CD4-positive, alpha-beta memory T cell (primary cell): ENCODE data around the gene TMEM131. TPM values are rescaled to one million over a fixed set of nuclear protein-coding genes. Genes with fewer than 3 reads are reported as not detected.

ENCODE experiments used
- CTCF ChIA-PET: fragments of 350-600 bp; sonication (Branson Sonifier 250); formaldehyde crosslinking; loops from one replicate; lab custom pipeline; 2021; ENCODE audit warnings: inconsistent platforms; ENCODE audit not compliant: partially characterized antibody; lab: Charles Lee
- POLR2A ChIA-PET: fragments of 350-600 bp; sonication (Branson Sonifier 250); formaldehyde crosslinking; loops from one replicate; lab custom pipeline; 2021; ENCODE audit not compliant: partially characterized antibody; lab: Charles Lee
- DNase-seq, 5 donors: peaks; one replicate each; pipeline versions ENCODE4 v3.0.0 to v3.0.0-alpha.2; 2020 to 2022; ENCODE audit warnings: mixed read lengths in 1 of 5
- H3K27ac ChIP-seq: one replicate; pipeline ENCODE4 v1.7.0; 2013; ENCODE audit warnings: low read depth, low read length
- H3K27me3 ChIP-seq: 2 replicates; pipeline ENCODE4 v1.7.0; 2013; ENCODE audit warnings: mild to moderate bottlenecking, low read length, moderate library complexity; ENCODE audit not compliant: insufficient read depth
- H3K36me3 ChIP-seq: 2 replicates; pipeline ENCODE4 v1.7.0; 2013; ENCODE audit warnings: mild to moderate bottlenecking, low read length, moderate library complexity; ENCODE audit not compliant: insufficient read depth
- H3K4me1 ChIP-seq: 2 replicates; pipeline ENCODE4 v1.7.0; 2013; ENCODE audit warnings: mild to moderate bottlenecking, low read length, moderate library complexity; ENCODE audit not compliant: insufficient read depth
- H3K4me3 ChIP-seq, 2 donors: one replicate each; pipeline ENCODE4 v1.7.0; 2013; ENCODE audit warnings: low read length in 2 of 2, mild to moderate bottlenecking in 1 of 2
- H3K9me3 ChIP-seq, 2 donors: one replicate each; pipeline ENCODE4 v1.7.0; 2013; ENCODE audit warnings: low read length in 2 of 2, control low read depth in 1 of 2; ENCODE audit not compliant: control insufficient read depth in 1 of 2
- H3K27ac Mint-ChIP-seq, 7 donors: one replicate each; pipeline ENCODE4 v1.8.0; 2020 to 2021; ENCODE audit warnings: mixed read lengths in 7 of 7, mild to moderate bottlenecking in 6 of 7, inconsistent platforms in 3 of 7, moderate library complexity in 3 of 7
- H3K27me3 Mint-ChIP-seq, 2 donors: one replicate each; pipeline ENCODE4 v1.8.0; 2020 to 2021; ENCODE audit warnings: mixed read lengths in 2 of 2
- H3K36me3 Mint-ChIP-seq, 2 donors: one replicate each; pipeline ENCODE4 v1.8.0; 2020 to 2021; ENCODE audit warnings: mixed read lengths in 2 of 2, inconsistent platforms in 1 of 2, mild to moderate bottlenecking in 1 of 2
- H3K4me1 Mint-ChIP-seq, 4 donors: one replicate each; pipeline ENCODE4 v1.8.0; 2020 to 2021; ENCODE audit warnings: mixed read lengths in 4 of 4, mild to moderate bottlenecking in 1 of 4
- H3K4me3 Mint-ChIP-seq, 8 donors: one replicate each; pipeline ENCODE4 v1.8.0; 2020 to 2021; ENCODE audit warnings: mixed read lengths in 8 of 8, mild to moderate bottlenecking in 7 of 8, moderate library complexity in 6 of 8, inconsistent platforms in 3 of 8
- H3K9me3 Mint-ChIP-seq, 8 donors: one replicate each; pipeline ENCODE4 v1.8.0; 2020 to 2021; ENCODE audit warnings: mixed read lengths in 8 of 8, mild to moderate bottlenecking in 5 of 8, inconsistent platforms in 3 of 8, moderate library complexity in 1 of 8
- intact Hi-C: fragments of 100-400 bp; cut with micrococcal nuclease; formaldehyde crosslinking; loops from one replicate; pipeline ENCODE4 v1.15.1; 2023
- polyA plus RNA-seq, 2 donors: library from polyadenylated mRNA; unstranded; fragments of 300-500 nt; fragmentation: Illumina TruSeq; gene quantifications; one replicate each; pipeline ENCODE4 v1.2.3, GENCODE V29; 2021
- total RNA-seq, 2 experiments: library from RNA; stranded (reverse); gene quantifications; one replicate each; pipeline ENCODE4 v1.2.3, GENCODE V29; 2021

The TMEM131 gene
- total and polyA plus RNA-seq, 4 experiments from 2014 or later: 6.3 to 47.6 (median 31.4) TPM

DNA sequence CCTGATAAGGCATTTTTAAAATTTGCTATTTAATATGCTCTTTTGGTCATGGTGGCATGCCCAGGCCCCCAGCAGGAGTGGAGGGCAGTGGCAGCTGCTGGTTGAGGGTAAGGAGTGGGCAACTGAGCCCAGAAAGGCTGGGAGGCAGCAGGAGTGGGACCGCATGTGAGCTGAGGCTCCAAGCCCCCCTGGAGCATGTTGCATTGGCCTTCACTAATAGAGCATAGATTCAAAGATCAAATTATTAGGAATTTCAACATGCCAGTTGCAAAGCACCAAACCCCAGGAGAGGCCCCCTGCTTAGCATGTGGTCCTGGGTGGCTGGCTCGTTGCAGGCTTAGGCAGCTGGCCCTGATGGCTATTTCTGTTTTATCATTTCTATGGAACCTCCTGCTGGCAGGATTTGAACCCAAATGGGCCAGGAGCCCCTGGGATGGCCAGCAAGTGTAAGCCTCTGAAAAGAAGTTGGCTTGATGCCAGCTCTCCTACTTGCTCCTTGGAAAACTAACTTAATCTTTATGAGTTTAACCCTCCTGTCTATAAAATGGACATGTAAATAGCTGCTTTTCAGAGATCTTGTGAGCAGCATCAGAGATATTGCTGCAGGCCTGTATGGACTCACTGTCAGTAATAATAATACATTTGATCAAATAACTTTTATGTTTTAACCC lies 42.1 kb upstream of the TMEM131 start:
- Histone ChIP-seq H3K4me1 (no peaks in the 10 kb centered on the region), H3K36me3 (no peaks in the 10 kb centered on the region), H3K9me3 (no peaks in the 10 kb centered on the region), H3K27me3 (no peaks in the 10 kb centered on the region), H3K4me3 (no peak overlapping the region), H3K27ac (no peak overlapping the region)
- Mint-ChIP-seq H3K36me3 (no peaks in the 10 kb centered on the region), H3K4me1 (no peaks in the 10 kb centered on the region), H3K27me3 (peaks cover 11 to 12% of the 10 kb centered on the region in 2 donors), H3K4me3 (no peak overlapping the region), H3K27ac (no peak overlapping the region), H3K9me3 (peaks cover 2 to 11% (median 8%) of the 10 kb centered on the region in 8 donors)
- intact Hi-C loops: no loop called here
- DNase-seq: no peak
- CTCF ChIA-PET: no interaction called here
- POLR2A ChIA-PET: no interaction called here

DNA sequence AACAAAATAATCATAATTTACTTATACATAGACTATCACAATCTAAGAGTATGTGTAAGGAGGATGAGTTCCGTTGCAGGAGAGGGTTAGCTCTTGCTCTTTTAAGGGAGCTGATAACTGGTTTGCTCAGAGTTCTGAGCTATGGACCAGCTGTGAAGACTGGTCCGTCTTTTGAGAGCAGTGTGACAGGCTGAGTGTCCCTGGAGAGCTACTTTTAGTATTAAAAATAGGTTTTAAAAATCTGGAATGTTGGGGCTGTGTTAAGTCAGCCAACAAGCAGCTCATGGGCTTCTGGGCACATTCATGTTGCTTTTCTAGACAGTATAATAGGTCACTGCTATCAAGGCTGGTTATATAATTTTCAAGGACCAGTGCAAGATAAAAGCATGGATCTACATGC lies 41.5 kb upstream of the TMEM131 start:
- Mint-ChIP-seq H3K36me3 (no peaks in the 10 kb centered on the region), H3K4me3 (no peak overlapping the region), H3K27me3 (peaks cover 9 to 11% of the 10 kb centered on the region in 2 donors), H3K27ac (no peak overlapping the region), H3K4me1 (no peaks in the 10 kb centered on the region), H3K9me3 (peaks cover 0 to 9% (median 5%) of the 10 kb centered on the region in 8 donors)
- H3K27me3 ChIP-seq: no peaks in the 10 kb centered on the region
- intact Hi-C loops: no loop called here
- no peaks in the 10 kb centered on the region for H3K36me3 ChIP-seq
- H3K9me3 ChIP-seq: no peaks in the 10 kb centered on the region
- POLR2A ChIA-PET: no interaction called here
- CTCF ChIA-PET: no interaction called here
- no peak for DNase-seq
- no peaks in the 10 kb centered on the region for H3K4me1 ChIP-seq
- no peak overlapping the region for H3K4me3 ChIP-seq
- no peak overlapping the region for H3K27ac ChIP-seq

DNA sequence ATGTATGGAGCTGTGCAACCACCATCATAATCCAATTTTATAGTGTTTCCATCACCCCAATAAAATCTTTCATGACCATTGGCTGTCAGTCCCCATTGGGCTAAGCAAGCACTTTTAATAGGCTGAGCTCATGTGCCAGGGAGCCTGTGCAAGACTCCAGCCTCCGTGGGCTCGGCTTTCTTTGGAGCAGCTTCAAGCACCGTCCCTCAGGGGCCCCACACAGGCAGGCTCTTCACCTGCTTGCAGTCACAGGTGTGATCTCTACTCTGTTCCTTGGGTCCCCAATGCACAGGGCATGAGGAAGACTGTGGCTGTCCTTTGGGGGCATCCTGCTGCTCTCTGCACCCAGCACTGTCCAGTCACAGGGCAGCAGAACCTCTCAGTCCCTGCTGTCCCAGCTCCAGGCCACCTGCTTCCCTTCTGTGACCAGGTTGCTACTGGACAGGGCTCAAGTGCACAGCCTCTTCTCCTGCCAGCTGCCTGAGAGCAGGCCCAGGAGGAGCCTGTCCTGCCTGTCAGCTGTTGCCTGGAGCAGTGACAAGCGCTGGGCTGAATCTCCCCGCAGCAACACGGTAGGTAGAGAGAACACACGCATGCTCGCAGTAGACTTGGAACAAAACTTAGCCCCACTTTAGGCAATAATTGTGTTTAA lies 40.7 kb upstream of the TMEM131 start:
- no peak overlapping the region for H3K27ac Mint-ChIP-seq
- intact Hi-C loops: no loop called here
- no peak for DNase-seq
- H3K27me3 ChIP-seq: no peaks in the 10 kb centered on the region
- peaks cover 4 to 9% of the 10 kb centered on the region in 2 donors for H3K27me3 Mint-ChIP-seq
- H3K36me3 Mint-ChIP-seq: no peaks in the 10 kb centered on the region
- POLR2A ChIA-PET: no interaction called here
- no peaks in the 10 kb centered on the region for H3K9me3 ChIP-seq
- H3K36me3 ChIP-seq: no peaks in the 10 kb centered on the region
- no peak overlapping the region for H3K4me3 Mint-ChIP-seq
- peaks cover 0 to 4% (median 0%) of the 10 kb centered on the region in 8 donors for H3K9me3 Mint-ChIP-seq
- H3K4me1 ChIP-seq: no peaks in the 10 kb centered on the region
- no peak overlapping the region for H3K4me3 ChIP-seq
- H3K27ac ChIP-seq: no peak overlapping the region
- CTCF ChIA-PET: no interaction called here
- no peaks in the 10 kb centered on the region for H3K4me1 Mint-ChIP-seq

DNA sequence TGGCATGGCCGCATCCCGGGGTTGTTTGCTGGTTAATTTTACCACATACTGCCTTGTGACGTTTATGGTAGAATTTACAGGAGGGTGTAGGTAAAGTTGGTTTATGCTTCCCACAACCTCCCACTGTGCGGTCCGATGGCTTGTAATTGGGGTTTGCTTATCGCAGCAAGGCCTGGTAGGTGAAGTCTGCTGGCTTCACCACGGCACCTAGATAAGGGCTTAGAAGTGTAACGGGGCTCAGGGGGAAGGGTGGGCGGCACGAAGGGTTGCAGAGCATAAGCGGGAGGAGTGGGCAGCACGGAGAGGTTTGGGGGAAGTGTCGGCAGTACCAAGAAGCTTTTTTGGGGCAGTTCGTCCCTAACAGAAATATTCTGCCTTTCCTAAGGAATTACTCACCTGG lies 39.0 kb upstream of the TMEM131 start:
- no peaks in the 10 kb centered on the region for H3K4me1 Mint-ChIP-seq
- POLR2A ChIA-PET: no interaction called here
- Histone ChIP-seq H3K36me3 (no peaks in the 10 kb centered on the region), H3K27me3 (no peaks in the 10 kb centered on the region), H3K27ac (no peak overlapping the region), H3K4me3 (no peak overlapping the region), H3K9me3 (no peaks in the 10 kb centered on the region), H3K4me1 (no peaks in the 10 kb centered on the region)
- DNase-seq: no peak
- H3K36me3 Mint-ChIP-seq: no peaks in the 10 kb centered on the region
- peaks cover 0 to 2% (median 0%) of the 10 kb centered on the region in 8 donors for H3K9me3 Mint-ChIP-seq
- intact Hi-C loops: no loop called here
- H3K27me3 Mint-ChIP-seq: peaks cover 3 to 5% of the 10 kb centered on the region in 2 donors
- H3K4me3 Mint-ChIP-seq: no peak overlapping the region
- H3K27ac Mint-ChIP-seq: no peak overlapping the region
- CTCF ChIA-PET: no interaction called here

DNA sequence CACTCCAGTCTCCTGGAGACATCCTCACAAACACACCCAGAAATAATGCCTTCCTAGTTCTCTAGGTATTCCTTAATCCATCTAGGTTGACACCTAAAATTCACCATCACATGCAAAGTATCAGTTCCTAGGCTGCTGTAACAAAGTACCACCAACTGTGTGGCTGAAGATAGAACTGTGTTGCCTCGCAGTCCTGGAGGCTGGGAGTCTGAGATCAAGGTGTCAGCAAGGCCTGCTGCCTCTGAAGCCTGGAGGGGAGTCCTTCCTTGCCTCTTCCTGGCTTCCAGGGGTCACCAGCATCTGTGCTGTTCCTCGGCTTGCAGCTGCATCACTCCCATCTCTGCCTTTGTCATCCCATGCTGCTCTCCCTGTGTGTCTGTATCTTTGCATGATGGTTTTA lies 36.3 kb upstream of the TMEM131 start:
- Histone ChIP-seq H3K9me3 (no peaks in the 10 kb centered on the region), H3K4me1 (peaks cover 9% of the 10 kb centered on the region), H3K27me3 (no peaks in the 10 kb centered on the region), H3K27ac (no peak overlapping the region), H3K36me3 (no peaks in the 10 kb centered on the region), H3K4me3 (no peak overlapping the region)
- Mint-ChIP-seq H3K27ac (no peak overlapping the region), H3K36me3 (no peaks in the 10 kb centered on the region), H3K4me3 (no peak overlapping the region), H3K4me1 (peaks cover 1 to 18% (median 6%) of the 10 kb centered on the region in 4 donors), H3K9me3 (no peaks in the 10 kb centered on the region), H3K27me3 (no peaks in the 10 kb centered on the region)
- DNase-seq: no peak
- ChIA-PET POLR2A (no interaction called here), CTCF (no interaction called here)
- intact Hi-C loops: no loop called here

DNA sequence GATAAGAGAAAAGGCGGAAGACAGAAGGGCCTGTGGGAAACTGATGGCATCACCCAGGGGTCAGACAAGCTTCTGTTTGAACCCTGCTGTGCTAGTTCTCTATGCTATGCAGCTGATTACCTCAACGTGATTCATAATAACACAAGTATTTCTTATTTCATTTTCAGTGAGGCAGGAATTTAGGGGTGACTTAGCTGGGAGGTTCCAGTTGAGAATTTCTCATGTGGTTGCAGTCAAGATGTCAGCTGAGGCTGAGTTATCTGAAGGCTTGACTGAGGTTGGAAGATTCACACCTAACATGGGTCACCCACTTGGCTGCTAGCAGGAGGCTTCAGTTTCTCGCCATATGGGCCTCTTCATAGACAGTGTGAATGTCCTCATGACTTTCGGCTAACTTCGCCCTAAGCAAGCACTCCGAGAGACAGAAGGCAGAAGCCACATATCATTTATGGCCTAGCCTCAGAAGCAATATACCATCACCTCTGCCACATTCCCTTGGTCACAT lies 34.0 kb upstream of the TMEM131 start:
- Histone ChIP-seq H3K36me3 (no peaks in the 10 kb centered on the region), H3K4me3 (no peak overlapping the region), H3K27me3 (no peaks in the 10 kb centered on the region), H3K27ac (no peak overlapping the region), H3K4me1 (peaks cover 20% of the 10 kb centered on the region), H3K9me3 (no peaks in the 10 kb centered on the region)
- Mint-ChIP-seq H3K27ac (no peak overlapping the region), H3K4me3 (no peak overlapping the region), H3K27me3 (peaks cover 1% of the 10 kb centered on the region in 2 donors), H3K9me3 (no peaks in the 10 kb centered on the region), H3K36me3 (no peaks in the 10 kb centered on the region), H3K4me1 (peaks cover 12 to 33% (median 18%) of the 10 kb centered on the region in 4 donors)
- POLR2A ChIA-PET: no interaction called here
- no peak for DNase-seq
- CTCF ChIA-PET: no interaction called here
- intact Hi-C loops: no loop called here

DNA sequence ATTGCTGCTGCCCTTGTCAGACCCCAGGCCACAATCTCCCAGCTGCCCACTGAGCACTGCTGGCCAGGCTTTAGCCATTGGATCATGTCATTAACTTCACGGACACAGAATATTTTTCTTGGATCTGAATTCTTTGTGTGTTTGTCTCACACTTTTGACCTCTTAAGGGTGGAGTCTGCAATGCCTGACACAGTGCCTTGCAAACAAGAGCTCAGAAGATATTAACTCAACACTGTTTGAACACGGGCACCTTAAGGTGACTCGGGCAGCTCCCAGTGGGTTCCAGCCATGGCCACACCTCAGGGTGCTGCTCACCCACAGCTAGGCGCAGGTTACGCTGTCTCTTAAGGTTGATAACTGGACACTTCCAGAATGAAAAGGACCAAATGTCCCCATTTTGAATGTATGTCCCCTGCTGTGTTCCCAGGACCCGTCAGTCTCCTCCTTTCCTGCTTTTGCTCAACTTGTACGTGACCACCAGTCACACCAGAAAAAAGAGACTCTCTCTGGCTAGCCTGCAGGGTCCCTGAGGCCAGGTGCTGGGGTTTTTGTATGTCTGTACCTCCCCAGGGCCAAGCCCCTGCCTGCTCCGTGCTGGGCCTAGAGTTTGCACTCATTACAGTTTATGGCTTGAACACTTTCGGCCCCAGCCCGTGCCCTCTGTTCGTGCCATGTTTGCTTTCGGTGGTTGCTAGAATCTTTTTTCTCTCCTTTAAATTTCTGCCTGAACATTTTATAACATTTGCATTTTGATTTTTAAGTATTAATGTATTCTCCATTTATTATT lies 33.4 kb upstream of the TMEM131 start:
- no peaks in the 10 kb centered on the region for H3K27me3 ChIP-seq
- CTCF ChIA-PET: no interaction called here
- H3K4me1 ChIP-seq: peaks cover 20% of the 10 kb centered on the region
- Mint-ChIP-seq H3K27ac (no peak overlapping the region), H3K4me1 (peaks cover 12 to 33% (median 18%) of the 10 kb centered on the region in 4 donors), H3K9me3 (no peaks in the 10 kb centered on the region), H3K4me3 (no peak overlapping the region), H3K36me3 (no peaks in the 10 kb centered on the region), H3K27me3 (peaks cover 1% of the 10 kb centered on the region in 2 donors)
- no peak overlapping the region for H3K4me3 ChIP-seq
- POLR2A ChIA-PET: no interaction called here
- H3K36me3 ChIP-seq: no peaks in the 10 kb centered on the region
- DNase-seq: no peak
- H3K9me3 ChIP-seq: no peaks in the 10 kb centered on the region
- intact Hi-C loops: no loop called here
- no peak overlapping the region for H3K27ac ChIP-seq
